Measurements from ENCODE around the gene ATP6V1F.

ATP6V1F gene

GRCh38 chr7:128902761-128903585, 40.3 kb downstream of the ATP6V1F start:
- Histone ChIP-seq H3K9me3 (ENCODE audit: control insufficient read depth in 5 of 5, low read length in 5 of 5) (peaks cover 0 to 7% (median 3%) of the 10 kb centered on the region in 5 donors), H3K9ac (ENCODE audit: low read length in 5 of 5) (no peak overlapping the region), H3K27ac (ENCODE audit: low read depth, low read length) (no peak overlapping the region), H3K4me3 (ENCODE audit: low read depth in 1 of 5, low read length in 5 of 5) (no peak overlapping the region), H3K4me1 (ENCODE audit: control insufficient read depth in 5 of 5, insufficient read depth in 5 of 5, low read length in 5 of 5) (no peaks in the 10 kb centered on the region), H3K36me3 (ENCODE audit: control insufficient read depth in 5 of 5, insufficient read depth in 5 of 5, low read length in 5 of 5) (peaks cover 0 to 4% (median 0%) of the 10 kb centered on the region in 5 donors), H3K27me3 (ENCODE audit: control insufficient read depth in 5 of 5, insufficient read depth in 4 of 5, low read length in 5 of 5) (peaks cover 0 to 3% (median 0%) of the 10 kb centered on the region in 5 donors)

- peaks cover 0 to 7% (median 3%) of the 10 kb centered on the region in 5 donors for H3K9me3 ChIP-seq (ENCODE audit: control insufficient read depth in 5 of 5, low read length in 5 of 5)
- no peak overlapping the region for H3K4me3 ChIP-seq (ENCODE audit: low read depth in 1 of 5, low read length in 5 of 5)
- H3K4me1 ChIP-seq (ENCODE audit: control insufficient read depth in 5 of 5, insufficient read depth in 5 of 5, low read length in 5 of 5) = no peaks in the 10 kb centered on the region
- no peak overlapping the region for H3K9ac ChIP-seq (ENCODE audit: low read length in 5 of 5)
- no peak overlapping the region for H3K27ac ChIP-seq (ENCODE audit: low read depth, low read length)
- peaks cover 0 to 3% (median 0%) of the 10 kb centered on the region in 5 donors for H3K27me3 ChIP-seq (ENCODE audit: control insufficient read depth in 5 of 5, insufficient read depth in 4 of 5, low read length in 5 of 5)
- H3K36me3 ChIP-seq (ENCODE audit: control insufficient read depth in 5 of 5, insufficient read depth in 5 of 5, low read length in 5 of 5) = peaks cover 0 to 4% (median 0%) of the 10 kb centered on the region in 5 donors
Observed at GRCh38 chr7:128903621-128904361, 41.1 kb downstream of the ATP6V1F start.

GRCh38 chr7:128904381-128905197, 41.9 kb downstream of the ATP6V1F start:
- H3K27me3 ChIP-seq (ENCODE audit: control insufficient read depth in 5 of 5, insufficient read depth in 4 of 5, low read length in 5 of 5) = peaks cover 0 to 11% (median 3%) of the 10 kb centered on the region in 5 donors
- no peak overlapping the region for H3K9ac ChIP-seq (ENCODE audit: low read length in 5 of 5)
- H3K36me3 ChIP-seq (ENCODE audit: control insufficient read depth in 5 of 5, insufficient read depth in 5 of 5, low read length in 5 of 5) = peaks cover 0 to 4% (median 0%) of the 10 kb centered on the region in 5 donors
- H3K4me3 ChIP-seq (ENCODE audit: low read depth in 1 of 5, low read length in 5 of 5) = no peak overlapping the region
- H3K9me3 ChIP-seq (ENCODE audit: control insufficient read depth in 5 of 5, low read length in 5 of 5) = peaks cover 0 to 4% (median 0%) of the 10 kb centered on the region in 5 donors
- no peak overlapping the region for H3K27ac ChIP-seq (ENCODE audit: low read depth, low read length)
- peaks cover 1 to 6% (median 3%) of the 10 kb centered on the region in 5 donors for H3K4me1 ChIP-seq (ENCODE audit: control insufficient read depth in 5 of 5, insufficient read depth in 5 of 5, low read length in 5 of 5)

- Histone ChIP-seq H3K4me1 (ENCODE audit: control insufficient read depth in 5 of 5, insufficient read depth in 5 of 5, low read length in 5 of 5) (peaks cover 1 to 21% (median 17%) of the 10 kb centered on the region in 5 donors), H3K9ac (ENCODE audit: low read length in 5 of 5) (no peak overlapping the region), H3K4me3 (ENCODE audit: low read depth in 1 of 5, low read length in 5 of 5) (no peak overlapping the region), H3K27ac (ENCODE audit: low read depth, low read length) (no peak overlapping the region), H3K36me3 (ENCODE audit: control insufficient read depth in 5 of 5, insufficient read depth in 5 of 5, low read length in 5 of 5) (peaks cover 0 to 4% (median 0%) of the 10 kb centered on the region in 5 donors), H3K27me3 (ENCODE audit: control insufficient read depth in 5 of 5, insufficient read depth in 4 of 5, low read length in 5 of 5) (peaks cover 0 to 18% (median 7%) of the 10 kb centered on the region in 5 donors), H3K9me3 (ENCODE audit: control insufficient read depth in 5 of 5, low read length in 5 of 5) (no peaks in the 10 kb centered on the region)
Observed at GRCh38 chr7:128906001-128906765, 43.5 kb downstream of the ATP6V1F start.

- Histone ChIP-seq H3K27me3 (ENCODE audit: control insufficient read depth in 5 of 5, insufficient read depth in 4 of 5, low read length in 5 of 5) (peaks cover 0 to 21% (median 7%) of the 10 kb centered on the region in 5 donors), H3K4me1 (ENCODE audit: control insufficient read depth in 5 of 5, insufficient read depth in 5 of 5, low read length in 5 of 5) (peaks cover 1 to 29% (median 22%) of the 10 kb centered on the region in 5 donors), H3K36me3 (ENCODE audit: control insufficient read depth in 5 of 5, insufficient read depth in 5 of 5, low read length in 5 of 5) (peaks cover 0 to 4% (median 0%) of the 10 kb centered on the region in 5 donors)
Observed at GRCh38 chr7:128906766-128907559, 44.3 kb downstream of the ATP6V1F start.

GRCh38 chr7:128908750-128909624, 46.3 kb downstream of the ATP6V1F start:
- Histone ChIP-seq H3K4me3 (ENCODE audit: low read depth in 1 of 5, low read length in 5 of 5) (peak overlapping the region in 1 of 5 donors; percentile 59), H3K36me3 (ENCODE audit: control insufficient read depth in 5 of 5, insufficient read depth in 5 of 5, low read length in 5 of 5) (peaks cover 0 to 4% (median 0%) of the 10 kb centered on the region in 5 donors), H3K4me1 (ENCODE audit: control insufficient read depth in 5 of 5, insufficient read depth in 5 of 5, low read length in 5 of 5) (peaks cover 1 to 33% (median 22%) of the 10 kb centered on the region in 5 donors), H3K27me3 (ENCODE audit: control insufficient read depth in 5 of 5, insufficient read depth in 4 of 5, low read length in 5 of 5) (peaks cover 2 to 22% (median 8%) of the 10 kb centered on the region in 5 donors), H3K27ac (ENCODE audit: low read depth, low read length) (no peak overlapping the region), H3K9me3 (ENCODE audit: control insufficient read depth in 5 of 5, low read length in 5 of 5) (no peaks in the 10 kb centered on the region), H3K9ac (ENCODE audit: low read length in 5 of 5) (peak overlapping the region in 1 of 5 donors; percentile 32)

More at GRCh38 chr7:128906766-128907559, 44.3 kb downstream of the ATP6V1F start:
- no peaks in the 10 kb centered on the region for H3K9me3 ChIP-seq (ENCODE audit: control insufficient read depth in 5 of 5, low read length in 5 of 5)
- H3K27ac ChIP-seq (ENCODE audit: low read depth, low read length) = no peak overlapping the region
- H3K9ac ChIP-seq (ENCODE audit: low read length in 5 of 5) = no peak overlapping the region
- no peak overlapping the region for H3K4me3 ChIP-seq (ENCODE audit: low read depth in 1 of 5, low read length in 5 of 5)

GRCh38 chr7:128909625-128910568, 47.2 kb downstream of the ATP6V1F start:
- Histone ChIP-seq H3K9me3 (ENCODE audit: control insufficient read depth in 5 of 5, low read length in 5 of 5) (no peaks in the 10 kb centered on the region), H3K36me3 (ENCODE audit: control insufficient read depth in 5 of 5, insufficient read depth in 5 of 5, low read length in 5 of 5) (peaks cover 0 to 4% (median 0%) of the 10 kb centered on the region in 5 donors), H3K4me3 (ENCODE audit: low read depth in 1 of 5, low read length in 5 of 5) (peak overlapping the region; percentile 45 to 61 (median 59)), H3K27ac (ENCODE audit: low read depth, low read length) (no peak overlapping the region), H3K4me1 (ENCODE audit: control insufficient read depth in 5 of 5, insufficient read depth in 5 of 5, low read length in 5 of 5) (peaks cover 1 to 33% (median 22%) of the 10 kb centered on the region in 5 donors), H3K9ac (ENCODE audit: low read length in 5 of 5) (peak overlapping the region in 4 of 5 donors; percentile 16 to 35 (median 27)), H3K27me3 (ENCODE audit: control insufficient read depth in 5 of 5, insufficient read depth in 4 of 5, low read length in 5 of 5) (peaks cover 7 to 31% (median 17%) of the 10 kb centered on the region in 5 donors)

Data from subcutaneous abdominal adipose tissue (tissue), 5 donors.